ENCODE measurements around the gene GFPT2.

Gene GFPT2

GRCh38 chr5:180296771-180297170 is 56.4 kb downstream of the GFPT2 start:
- ATAC-seq (ENCODE audit: low read depth): no peak
- no peak for TF ChIP-seq CTCF (IDR thresholded peaks at IDR 0.05; ENCODE audit: poor library complexity, severe bottlenecking)
- H3K27me3 ChIP-seq (ENCODE audit: insufficient read depth, poor library complexity, severe bottlenecking): no peaks in the 10 kb centered on the region
- H3K9me3 ChIP-seq (ENCODE audit: severe bottlenecking): no peaks in the 10 kb centered on the region
- no peak for DNase-seq (ENCODE audit: low spot score)
- no peak overlapping the region for H3K4me3 ChIP-seq (ENCODE audit: severe bottlenecking)
- no peaks in the 10 kb centered on the region for H3K4me1 ChIP-seq (ENCODE audit: insufficient read depth, poor library complexity, severe bottlenecking)
- no peaks in the 10 kb centered on the region for H3K36me3 ChIP-seq (ENCODE audit: low read depth)
- H3K27ac ChIP-seq (ENCODE audit: poor library complexity, severe bottlenecking): no peak overlapping the region

GRCh38 chr5:180294913-180295555 is 58.1 kb downstream of the GFPT2 start:
- ATAC-seq (ENCODE audit: low read depth) (no peak), DNase-seq (ENCODE audit: low spot score) (no peak)
- H3K36me3 ChIP-seq (ENCODE audit: low read depth): no peaks in the 10 kb centered on the region
- H3K27me3 ChIP-seq (ENCODE audit: insufficient read depth, poor library complexity, severe bottlenecking): no peaks in the 10 kb centered on the region
- H3K4me3 ChIP-seq (ENCODE audit: severe bottlenecking): no peak overlapping the region
- no peaks in the 10 kb centered on the region for H3K9me3 ChIP-seq (ENCODE audit: severe bottlenecking)
- H3K27ac ChIP-seq (ENCODE audit: poor library complexity, severe bottlenecking): no peak overlapping the region
- TF ChIP-seq CTCF (IDR thresholded peaks at IDR 0.05; ENCODE audit: poor library complexity, severe bottlenecking): no peak
- H3K4me1 ChIP-seq (ENCODE audit: insufficient read depth, poor library complexity, severe bottlenecking): peaks cover 3% of the 10 kb centered on the region

GRCh38 chr5:180294411-180294810 is 58.7 kb downstream of the GFPT2 start:
- no peak for ATAC-seq (ENCODE audit: low read depth)
- Histone ChIP-seq H3K4me3 (ENCODE audit: severe bottlenecking) (no peak overlapping the region), H3K9me3 (ENCODE audit: severe bottlenecking) (no peaks in the 10 kb centered on the region), H3K4me1 (ENCODE audit: insufficient read depth, poor library complexity, severe bottlenecking) (peaks cover 4% of the 10 kb centered on the region), H3K27me3 (ENCODE audit: insufficient read depth, poor library complexity, severe bottlenecking) (no peaks in the 10 kb centered on the region), H3K36me3 (ENCODE audit: low read depth) (no peaks in the 10 kb centered on the region), H3K27ac (ENCODE audit: poor library complexity, severe bottlenecking) (no peak overlapping the region)
- no peak for TF ChIP-seq CTCF (IDR thresholded peaks at IDR 0.05; ENCODE audit: poor library complexity, severe bottlenecking)
- DNase-seq (ENCODE audit: low spot score): no peak

- H3K9me3 ChIP-seq (ENCODE audit: severe bottlenecking): no peaks in the 10 kb centered on the region
- H3K4me3 ChIP-seq (ENCODE audit: severe bottlenecking): peak within 1 kb of the TSS; percentile 100
- no peak for TF ChIP-seq CTCF (IDR thresholded peaks at IDR 0.05; ENCODE audit: poor library complexity, severe bottlenecking)
- peak; percentile 88 for DNase-seq (ENCODE audit: low spot score)
- peaks cover 10% of the 10 kb centered on the region for H3K4me1 ChIP-seq (ENCODE audit: insufficient read depth, poor library complexity, severe bottlenecking)
- peak; percentile 81 for ATAC-seq (ENCODE audit: low read depth)
- peak within 1 kb of the TSS; percentile 55 for H3K27ac ChIP-seq (ENCODE audit: poor library complexity, severe bottlenecking)
- H3K27me3 ChIP-seq (ENCODE audit: insufficient read depth, poor library complexity, severe bottlenecking): no peaks in the 10 kb centered on the region
- H3K36me3 ChIP-seq (ENCODE audit: low read depth): no peaks in the 10 kb centered on the region
Measured at GRCh38 chr5:180291943-180292831, 60.9 kb downstream of the GFPT2 start, which contains the start of gene MAPK9. Gene MAPK9 (minus strand): TSS chr5:180292083. CDS start chr5:180280561, 11,522 bp downstream.
